GM18505 (cell line): ENCODE results near the gene SLC25A25.
A peak's percentile ranks its signal among the peaks of the same experiment; 100 is the strongest.

Experiments used
- ATAC-seq: cut with Tn5 transposase; IDR thresholded peaks from one replicate; pipeline ENCODE4 v1.9.1; 2021; ENCODE audit not compliant: unreplicated experiment
- POLR2A ChIP-seq: IDR thresholded peaks from 4 replicates; pipeline ENCODE4 v1.6.1; 2011; ENCODE audit warnings: borderline replicate concordance; ENCODE audit not compliant: insufficient read depth, insufficient read length; ENCODE audit errors: extremely low read depth

SLC25A25 gene

GRCh38 chr9:128091144-128091543 is 23.1 kb downstream of the SLC25A25 start:
- no peak for ATAC-seq
- TF ChIP-seq POLR2A, result no peak

- TF ChIP-seq POLR2A, result no peak
- ATAC-seq, result no peak
Observed at GRCh38 chr9:128091571-128091970, 23.5 kb downstream of the SLC25A25 start.

GRCh38 chr9:128092199-128092977 is 24.4 kb downstream of the SLC25A25 start:
- TF ChIP-seq POLR2A, result no peak
- ATAC-seq, result no peak

GRCh38 chr9:128093011-128093410 is 25.0 kb downstream of the SLC25A25 start:
- TF ChIP-seq POLR2A, result no peak
- ATAC-seq, result no peak

DNA sequence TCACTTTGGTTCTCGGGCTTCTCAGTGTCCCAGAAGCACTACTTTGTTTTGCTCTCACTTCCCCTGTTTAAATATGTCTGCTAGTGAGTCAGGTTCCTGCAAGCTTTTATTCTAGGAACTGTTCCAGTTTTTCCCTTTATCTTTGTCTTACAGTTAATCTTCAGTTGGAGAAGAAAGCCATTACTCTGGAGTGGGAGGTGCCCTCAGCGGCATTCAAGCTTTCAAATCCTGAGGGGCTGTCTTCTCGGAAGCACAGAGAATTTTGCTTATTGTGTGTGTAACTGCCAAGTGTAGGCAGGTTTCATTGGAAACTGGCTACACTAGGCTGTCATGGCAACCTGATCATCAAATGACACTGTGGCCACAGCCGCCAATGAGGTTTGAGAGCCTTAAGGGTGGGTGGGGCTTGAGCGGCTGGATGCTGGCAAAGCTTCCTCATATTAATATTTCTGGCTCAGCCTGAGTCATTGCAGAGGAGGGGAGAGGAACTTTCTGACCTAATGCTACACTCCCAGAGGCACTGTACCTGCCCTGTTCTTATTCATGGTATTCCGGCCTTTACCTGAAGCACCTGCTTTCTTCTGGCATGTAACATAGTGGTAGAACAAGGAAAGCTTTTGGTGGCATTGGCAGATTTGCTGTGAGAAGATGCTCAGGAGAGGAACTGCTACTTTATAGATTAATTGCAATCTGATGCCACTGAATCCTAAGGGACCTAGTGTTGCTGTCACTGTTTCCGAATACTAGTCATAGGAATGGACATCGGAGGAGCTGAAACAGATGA is 26.3 kb downstream of the SLC25A25 start:
- peak; percentile 83 for ATAC-seq
- TF ChIP-seq POLR2A, result no peak

GRCh38 chr9:128094950-128095544 is 27.0 kb downstream of the SLC25A25 start:
- ATAC-seq, result no peak
- TF ChIP-seq POLR2A, result no peak

DNA sequence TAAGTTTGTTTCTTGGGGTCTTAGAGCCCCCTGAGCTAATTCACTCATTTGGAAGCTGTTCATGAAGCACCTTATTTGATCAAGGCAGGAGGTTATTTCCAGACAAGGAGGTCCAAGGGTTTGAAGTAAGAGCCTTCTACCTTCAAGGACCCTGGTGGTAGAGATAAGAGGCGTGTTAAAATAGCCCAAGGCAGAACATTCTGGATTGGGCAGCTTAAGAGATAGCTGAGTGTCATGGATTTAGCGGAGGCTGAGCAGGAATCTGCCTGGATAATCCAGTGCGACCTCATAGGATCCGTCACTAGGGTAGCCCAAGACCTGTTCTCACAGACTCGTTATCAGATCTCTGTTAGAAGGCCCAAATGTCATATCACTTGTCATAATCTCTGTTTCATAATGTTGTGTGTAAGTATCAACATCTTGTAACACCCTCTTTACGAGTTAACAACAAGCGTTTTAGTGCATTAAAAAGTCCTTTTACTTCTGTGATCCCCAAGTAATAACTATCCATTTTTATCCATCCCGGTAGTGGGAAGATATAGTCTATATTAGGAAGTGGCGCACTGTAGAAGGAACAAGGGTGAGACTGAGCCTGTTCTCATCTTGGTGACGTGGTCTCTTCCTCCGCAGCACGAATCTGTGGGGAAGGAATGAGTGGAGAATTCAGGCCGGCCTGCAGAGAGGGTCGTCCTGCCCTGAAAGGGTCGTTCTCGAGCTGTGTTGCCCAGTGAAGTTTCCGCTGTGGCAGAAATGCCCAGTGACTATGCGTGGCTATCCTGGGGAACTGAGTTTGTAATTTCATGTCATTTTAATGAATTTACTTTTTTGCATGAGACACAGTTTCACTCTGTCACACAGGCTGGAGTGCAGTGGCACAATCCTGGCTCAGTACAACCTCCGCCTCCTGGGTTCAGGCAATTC is 28.8 kb downstream of the SLC25A25 start:
- TF ChIP-seq POLR2A, result no peak
- ATAC-seq, result no peak

DNA sequence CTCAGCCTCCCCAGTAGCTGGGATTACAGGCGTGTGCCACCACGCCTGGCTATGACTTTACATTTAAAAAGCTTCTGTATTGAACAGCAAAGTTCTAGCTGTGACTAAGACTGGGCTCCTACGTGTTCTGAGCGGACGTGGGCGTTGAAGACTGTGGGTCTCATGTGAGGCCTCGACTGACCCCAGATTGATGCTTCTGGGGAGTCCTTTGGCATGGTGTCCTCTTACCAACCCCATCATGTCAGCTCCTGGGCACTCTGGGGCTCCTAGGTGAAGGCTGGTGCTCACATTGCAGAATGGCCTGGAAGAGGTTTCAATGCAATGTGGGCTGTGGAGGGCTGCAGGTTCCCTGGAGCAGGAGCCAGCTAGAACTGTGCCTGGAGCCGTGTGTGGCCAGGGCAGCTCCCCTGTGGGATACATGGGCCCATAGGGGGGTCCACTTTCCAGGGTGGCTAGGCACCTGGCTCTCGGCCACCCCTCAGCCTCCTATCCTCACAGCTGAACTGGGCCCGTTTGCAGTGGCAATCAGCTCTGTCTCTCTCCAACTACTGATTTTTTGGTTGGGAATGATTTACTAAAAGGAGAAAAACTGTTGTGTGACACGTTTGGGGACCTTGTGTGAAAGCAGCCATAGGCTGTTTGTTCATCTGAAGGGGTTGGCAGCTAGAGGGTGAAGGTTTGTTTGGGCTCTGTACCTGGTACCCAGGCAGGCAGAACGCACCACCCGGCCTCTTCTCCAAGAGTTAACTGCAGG is 29.7 kb downstream of the SLC25A25 start:
- no peak for ATAC-seq
- TF ChIP-seq POLR2A, result no peak

- TF ChIP-seq POLR2A, result no peak
- no peak for ATAC-seq
Observed at GRCh38 chr9:128098297-128099230, 30.5 kb downstream of the SLC25A25 start.

- ATAC-seq, result no peak
- TF ChIP-seq POLR2A, result no peak
Observed at GRCh38 chr9:128099231-128099931, 31.3 kb downstream of the SLC25A25 start.
